Kidney (tissue), 14 donors: ENCODE results near the gene RGL1. TPM values are rescaled to one million over a fixed set of nuclear protein-coding genes. Genes with fewer than 3 reads are reported as not detected.

ENCODE experiments used
- DNase-seq, 5 donors: peaks; one replicate each; pipeline ENCODE4 v3.0.0-alpha.2; 2013 to 2020
- FAIRE-seq: peaks from 2 replicates; lab custom pipeline; 2012; peaks lifted over from hg19 to GRCh38; lab: Jason Lieb, UNC
- H3K27ac ChIP-seq, 2 donors: one replicate each; pipeline ENCODE4 v1.7.0; 2013; ENCODE audit warnings: low read depth in 2 of 2, low read length in 2 of 2, inconsistent platforms in 1 of 2
- H3K27me3 ChIP-seq: one replicate; pipeline ENCODE4 v1.7.1; 2013; ENCODE audit warnings: low read length, inconsistent platforms; ENCODE audit not compliant: control insufficient read depth, insufficient read depth
- H3K36me3 ChIP-seq, 3 donors: one replicate each; pipeline versions ENCODE4 v1.7.0 to v1.7.1; 2013; ENCODE audit warnings: low read length in 3 of 3, control low read depth in 1 of 3, inconsistent platforms in 1 of 3; ENCODE audit not compliant: insufficient read depth in 3 of 3, control insufficient read depth in 2 of 3
- H3K4me1 ChIP-seq, 3 donors: one replicate each; pipeline versions ENCODE4 v1.7.0 to v1.7.1; 2013; ENCODE audit warnings: low read length in 3 of 3, inconsistent platforms in 1 of 3, low read depth in 1 of 3; ENCODE audit not compliant: control insufficient read depth in 2 of 3, insufficient read depth in 2 of 3
- H3K4me3 ChIP-seq, 3 donors: one replicate each; pipeline versions ENCODE4 v1.7.0 to v1.8.1; 2013; ENCODE audit warnings: low read length in 3 of 3, control low read depth in 1 of 3, inconsistent platforms in 1 of 3
- H3K9ac ChIP-seq, 3 donors: one replicate each; pipeline versions ENCODE4 v1.7.0 to v1.7.1; 2013; ENCODE audit warnings: low read length in 3 of 3, control low read depth in 1 of 3, inconsistent platforms in 1 of 3
- H3K9me3 ChIP-seq, 3 donors: one replicate each; pipeline versions ENCODE4 v1.7.0 to v1.7.1; 2013; ENCODE audit warnings: low read length in 3 of 3, control low read depth in 1 of 3, inconsistent platforms in 1 of 3; ENCODE audit not compliant: control insufficient read depth in 2 of 3, insufficient read depth in 1 of 3
- CTCF ChIP-seq: IDR thresholded peaks from 3 replicates; pipeline ENCODE4 v1.5.1; 2012; ENCODE audit warnings: mild to moderate bottlenecking, moderate library complexity, borderline replicate concordance; ENCODE audit not compliant: insufficient read depth; ENCODE audit errors: extremely low read depth
- intact Hi-C: fragments of 100-400 bp; cut with DNase I; formaldehyde crosslinking; loops from one replicate; pipeline ENCODE4 v1.11.1; 2022
- polyA plus RNA-seq: library from polyadenylated mRNA; stranded (reverse); fragments of 350-450 nt; fragmentation: Illumina TruSeq; extraction: RNeasy Lipid Tissue Mini Kit (QIAGEN cat#74804); gene quantifications from one replicate; pipeline ENCODE4 v1.2.3, GENCODE V29; 2014; ENCODE audit warnings: low read depth, low replicate concordance; ENCODE audit not compliant: insufficient read depth
- total RNA-seq: library from RNA; stranded (reverse); fragmentation: NEBNext Ultra II Directional; extraction: Animal tissue kit (Norgen Biotek cat#: 25700); gene quantifications from one replicate; pipeline ENCODE4 v1.2.1, GENCODE V29; 2021
- donor health status: control.
- donor health status: control.
- donor health status: control.
- donor health status: control.
- donor health status: control.
- donor health status: DM: yes; HTN: yes; CAD: no.
- donor health status: Normal renal cell carcinoma (clear cell type).

The RGL1 gene
- total and polyA plus RNA-seq, 2 donors from 2014 or later, result 17.3 to 30.7 TPM

GRCh38 chr1:183773482-183774274 lies 31.2 kb upstream of the RGL1 start:
- Histone ChIP-seq H3K36me3 (no peaks in the 10 kb centered on the region), H3K27ac (no peak overlapping the region), H3K4me3 (no peak overlapping the region), H3K9me3 (peaks cover 0 to 4% (median 0%) of the 10 kb centered on the region in 3 donors), H3K9ac (no peak overlapping the region), H3K4me1 (no peaks in the 10 kb centered on the region), H3K27me3 (no peaks in the 10 kb centered on the region)
- no peak for DNase-seq
- TF ChIP-seq CTCF, result no peak
- no peak for FAIRE-seq
- intact Hi-C loops, result no loop called here

- no peak for TF ChIP-seq CTCF
- FAIRE-seq, result no peak
- Histone ChIP-seq H3K27ac (no peak overlapping the region), H3K27me3 (no peaks in the 10 kb centered on the region), H3K9me3 (peaks cover 0 to 4% (median 0%) of the 10 kb centered on the region in 3 donors), H3K4me3 (no peak overlapping the region), H3K4me1 (no peaks in the 10 kb centered on the region), H3K36me3 (no peaks in the 10 kb centered on the region), H3K9ac (no peak overlapping the region)
- intact Hi-C loops, result no loop called here
- DNase-seq, result no peak
These were observed 30.0 kb upstream of the RGL1 start for GRCh38 chr1:183774938-183775337.

- Histone ChIP-seq H3K4me1 (no peaks in the 10 kb centered on the region), H3K27ac (no peak overlapping the region), H3K9ac (no peak overlapping the region), H3K27me3 (no peaks in the 10 kb centered on the region), H3K36me3 (no peaks in the 10 kb centered on the region), H3K4me3 (no peak overlapping the region), H3K9me3 (peaks cover 0 to 4% (median 0%) of the 10 kb centered on the region in 3 donors)
- DNase-seq, result peak in 2 of 5 donors; percentile 33 to 66
- intact Hi-C loops, result no loop called here
- no peak for FAIRE-seq
- no peak for TF ChIP-seq CTCF
These were observed 28.2 kb upstream of the RGL1 start for GRCh38 chr1:183776731-183777130.
